SK-N-SH (cell line): ENCODE data around the gene RIOK3. TPM values are rescaled to one million over a fixed set of nuclear protein-coding genes. Genes with fewer than 3 reads are reported as not detected.
"Not testable (repeated sequence)": the region's sequence is repeated elsewhere in the genome, so short reads cannot be mapped to it uniquely, and the experiment has no call there.

Experiments used
- CTCF ChIA-PET: fragments of 300-600, 350-600 bp; formaldehyde crosslinking; extraction: SDS; loops from one replicate; lab custom pipeline; 2021; lab: Yijun Ruan, JAX
- POLR2A ChIA-PET: fragments of 350-600 bp; sonication (Branson Sonifier 250); formaldehyde crosslinking; extraction: SDS; loops from one replicate; lab custom pipeline; 2020; ENCODE audit warnings: antibody characterized with exemption, inconsistent platforms; lab: Yijun Ruan, JAX
- DNase-seq: peaks from one replicate; pipeline ENCODE4 v3.0.0; 2012
- H2AFZ ChIP-seq: fragments of 200-600 bp; sonication (generic); 2 replicates; pipeline ENCODE4 v1.8.1; 2016; ENCODE audit warnings: antibody characterized with exemption, mild to moderate bottlenecking, low read depth
- H3F3A ChIP-seq: fragments of 200-600 bp; sonication (generic); replicated peaks from 2 replicates; pipeline ENCODE3; 2016; ENCODE audit warnings: antibody characterized with exemption, mild to moderate bottlenecking; ENCODE audit not compliant: insufficient read depth
- H3K27ac ChIP-seq, 2 experiments: fragments of 200-500 bp in 1 of 2; fragments of 200-600 bp in 1 of 2; sonication (Bioruptor generic) in 1 of 2; sonication (generic), shearing (Covaris generic) in 1 of 2; 2 replicates each; pipeline versions ENCODE4 v1.5.1 to v1.6.1; 2014 to 2016; ENCODE audit warnings: low read depth in 2 of 2, inconsistent platforms in 1 of 2, low read length in 1 of 2, mild to moderate bottlenecking in 1 of 2, mixed read lengths in 1 of 2
- H3K27me3 ChIP-seq: fragments of 200-600 bp; sonication (generic), shearing (Covaris generic); 2 replicates; pipeline ENCODE4 v1.6.1; 2016; ENCODE audit warnings: mixed run types; ENCODE audit not compliant: insufficient read depth
- H3K36me3 ChIP-seq, 2 experiments: fragments of 200-500 bp in 1 of 2; fragments of 200-600 bp in 1 of 2; sonication (Bioruptor generic) in 1 of 2; sonication (generic) in 1 of 2; replicated peaks in 1 of 2; 2 replicates each; pipeline versions ENCODE3 to v1.5.1; 2014 to 2016; ENCODE audit warnings: low read length in 1 of 2, mild to moderate bottlenecking in 1 of 2; ENCODE audit not compliant: insufficient read depth in 2 of 2, control insufficient read depth in 1 of 2
- H3K4me1 ChIP-seq, 2 experiments: fragments of 200-500 bp in 1 of 2; fragments of 200-600 bp in 1 of 2; sonication (Bioruptor generic) in 1 of 2; sonication (generic), shearing (Covaris generic) in 1 of 2; 2 replicates each; pipeline versions ENCODE4 v1.5.1 to v1.6.1; 2014 to 2016; ENCODE audit warnings: low read depth in 1 of 2, low read length in 1 of 2, mixed run types in 1 of 2; ENCODE audit not compliant: insufficient read depth in 2 of 2, control insufficient read depth in 1 of 2
- H3K4me2 ChIP-seq: fragments of 200-600 bp; sonication (generic), shearing (Covaris generic); 2 replicates; pipeline ENCODE4 v1.6.1; 2017; ENCODE audit warnings: mixed run types
- H3K4me3 ChIP-seq, 2 experiments: fragments of 200-500 bp in 1 of 2; fragments of 200-600 bp in 1 of 2; sonication (Bioruptor generic) in 1 of 2; sonication (generic), shearing (Covaris generic) in 1 of 2; 2 replicates each; pipeline versions ENCODE4 v1.5.1 to v1.8.1; 2014 to 2016; ENCODE audit warnings: low read depth in 2 of 2, inconsistent platforms in 1 of 2, low read length in 1 of 2, mild to moderate bottlenecking in 1 of 2, mixed read lengths in 1 of 2, moderate library complexity in 1 of 2
- H3K79me2 ChIP-seq: fragments of 200-600 bp; sonication (generic); 2 replicates; pipeline ENCODE4 v1.8.1; 2017; ENCODE audit warnings: mild to moderate bottlenecking; ENCODE audit not compliant: insufficient read depth
- H3K9ac ChIP-seq: fragments of 200-600 bp; sonication (generic); 2 replicates; pipeline ENCODE4 v1.6.1; 2017; ENCODE audit warnings: mixed run types
- H3K9me2 ChIP-seq: fragments of 200-600 bp; sonication (generic); 2 replicates; pipeline ENCODE4 v1.6.1; 2017; ENCODE audit warnings: mixed run types
- H3K9me3 ChIP-seq: fragments of 200-600 bp; sonication (generic); 2 replicates; pipeline ENCODE4 v1.6.1; 2017; ENCODE audit warnings: mixed run types, mild to moderate bottlenecking, moderate library complexity
- H4K20me1 ChIP-seq: fragments of 200-600 bp; sonication (generic); 2 replicates; pipeline ENCODE4 v1.6.1; 2017; ENCODE audit warnings: mild to moderate bottlenecking, mixed run types; ENCODE audit not compliant: insufficient read depth
- CHD2 ChIP-seq: fragments of 150-350 bp; IDR thresholded peaks from 2 replicates; pipeline ENCODE4 v1.6.1; 2018; ENCODE audit warnings: low read length; ENCODE audit not compliant: partially characterized antibody
- ELF1 ChIP-seq: IDR thresholded peaks from 2 replicates; pipeline ENCODE4 v1.4.0; 2012
- FOSL2 ChIP-seq: IDR thresholded peaks from 2 replicates; pipeline ENCODE4 v1.4.0; 2012; ENCODE audit warnings: low read depth, mild to moderate bottlenecking, moderate library complexity, borderline replicate concordance
- GABPA ChIP-seq: IDR thresholded peaks from 2 replicates; pipeline ENCODE4 v1.4.0; 2012; ENCODE audit warnings: low read depth, mild to moderate bottlenecking
- MXI1 ChIP-seq: IDR thresholded peaks from 2 replicates; pipeline ENCODE4 v1.6.1; 2012; ENCODE audit warnings: mild to moderate bottlenecking, low read depth, low read length, improper control_type of control experiment
- PBX3 ChIP-seq: IDR thresholded peaks from 2 replicates; pipeline ENCODE4; 2012
- RFX5 ChIP-seq: IDR thresholded peaks from 2 replicates; pipeline ENCODE4 v1.6.1; 2012; ENCODE audit warnings: mild to moderate bottlenecking, improper control_type of control experiment, low read length
- TAF1 ChIP-seq: IDR thresholded peaks from 2 replicates; pipeline ENCODE4 v1.6.1; 2012; ENCODE audit warnings: low read depth, mild to moderate bottlenecking, low read length, moderate library complexity, borderline replicate concordance
- ZBTB33 ChIP-seq: IDR thresholded peaks from 2 replicates; pipeline ENCODE4 v1.4.0; 2012; ENCODE audit warnings: low read depth, borderline replicate concordance
- WGBS: methylation state at CpG from one replicate; pipeline ENCODE4 v1.1.6; 2017; ENCODE audit warnings: low lambda C conversion rate; 5-methylcytosine and 5-hydroxymethylcytosine counted together
- polyA plus RNA-seq, 3 experiments: library from polyadenylated mRNA; depleted of rRNA; stranded (reverse); fragments of >200 nt; gene quantifications; 2 replicates each; pipeline ENCODE4 v1.2.3, GENCODE V29; 2012
- TF ChIP-seq, protein P1 (sequence below): fragments of 200-600 bp; sonication (generic); IDR thresholded peaks from 2 replicates; pipeline ENCODE4 v1.6.1; 2017; ENCODE audit warnings: antibody characterized with exemption, mild to moderate bottlenecking, moderate library complexity
- TF ChIP-seq, protein P2 (sequence below): IDR thresholded peaks from 2 replicates; pipeline ENCODE4 v1.4.0; 2012; ENCODE audit warnings: low read depth, borderline replicate concordance

The RIOK3 gene
- polyA plus RNA-seq, 1 of the 3 experiments (the other 2 are of a cell fraction), result 12.3 TPM

GRCh38 chr18:23512216-23512615 lies 59.1 kb downstream of the RIOK3 start:
- POLR2A ChIA-PET, H3K27ac ChIP-seq: not testable (repeated sequence)
- 96% methylated on average over 7 of the region's 7 CpGs for WGBS

DNA sequence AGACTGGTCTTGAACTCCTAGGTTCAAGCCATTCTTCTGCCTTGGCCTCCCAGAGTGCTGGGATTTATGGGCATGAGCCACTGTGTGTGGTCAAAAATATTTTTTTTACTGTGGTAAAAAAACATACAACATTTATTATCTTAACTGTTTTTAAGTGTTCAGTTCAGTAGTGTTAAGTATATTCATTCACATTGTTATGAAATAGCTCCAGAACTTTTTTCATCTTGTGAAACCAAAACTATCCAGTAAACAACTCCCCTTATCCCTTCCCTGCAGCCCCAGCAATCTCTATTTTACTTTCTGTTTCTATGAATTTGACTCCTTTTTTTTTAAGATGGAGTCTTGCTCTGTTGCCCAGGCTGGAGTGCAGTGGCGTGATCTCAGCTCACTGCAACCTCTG lies 59.6 kb downstream of the RIOK3 start:
- peaks cover 7% of the 10 kb centered on the region; the same call in 1 of the 2 replicates for H3K79me2 ChIP-seq
- TF ChIP-seq, protein P1, sequence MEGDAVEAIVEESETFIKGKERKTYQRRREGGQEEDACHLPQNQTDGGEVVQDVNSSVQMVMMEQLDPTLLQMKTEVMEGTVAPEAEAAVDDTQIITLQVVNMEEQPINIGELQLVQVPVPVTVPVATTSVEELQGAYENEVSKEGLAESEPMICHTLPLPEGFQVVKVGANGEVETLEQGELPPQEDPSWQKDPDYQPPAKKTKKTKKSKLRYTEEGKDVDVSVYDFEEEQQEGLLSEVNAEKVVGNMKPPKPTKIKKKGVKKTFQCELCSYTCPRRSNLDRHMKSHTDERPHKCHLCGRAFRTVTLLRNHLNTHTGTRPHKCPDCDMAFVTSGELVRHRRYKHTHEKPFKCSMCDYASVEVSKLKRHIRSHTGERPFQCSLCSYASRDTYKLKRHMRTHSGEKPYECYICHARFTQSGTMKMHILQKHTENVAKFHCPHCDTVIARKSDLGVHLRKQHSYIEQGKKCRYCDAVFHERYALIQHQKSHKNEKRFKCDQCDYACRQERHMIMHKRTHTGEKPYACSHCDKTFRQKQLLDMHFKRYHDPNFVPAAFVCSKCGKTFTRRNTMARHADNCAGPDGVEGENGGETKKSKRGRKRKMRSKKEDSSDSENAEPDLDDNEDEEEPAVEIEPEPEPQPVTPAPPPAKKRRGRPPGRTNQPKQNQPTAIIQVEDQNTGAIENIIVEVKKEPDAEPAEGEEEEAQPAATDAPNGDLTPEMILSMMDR, result no peak
- no peak for TF ChIP-seq PBX3
- TF ChIP-seq CHD2, result no peak
- TF ChIP-seq, all 33 proteins: peak for 0
- H3K9me2 ChIP-seq, result no peaks in the 10 kb centered on the region
- H4K20me1 ChIP-seq, result no peaks in the 10 kb centered on the region
- no peak overlapping the region for H3K9ac ChIP-seq
- no peak overlapping the region for H3K4me3 ChIP-seq
- peaks cover 0 to 8% of the 10 kb centered on the region in 2 experiments; a peak in 1 of 4 replicates for H3K4me1 ChIP-seq
- H3K27me3 ChIP-seq, result no peaks in the 10 kb centered on the region
- no peak overlapping the region for H3K4me2 ChIP-seq
- 100% methylated on average over 1 of the region's 1 CpG for WGBS
- no peaks in the 10 kb centered on the region for H3K9me3 ChIP-seq
- peaks cover 24 to 49% of the 10 kb centered on the region in 2 experiments for H3K36me3 ChIP-seq
- H3F3A ChIP-seq, result peaks cover 12% of the 10 kb centered on the region
- no peak overlapping the region for H2AFZ ChIP-seq
- CTCF ChIA-PET, result interaction anchor here (0.9 to 3.6 kb wide), 2 partner anchors 14 to 191 kb away, joined by 3 to 15 read pairs; no protein-coding TSS in a partner anchor
- POLR2A ChIA-PET, result no interaction called here
- DNase-seq, result no peak
- H3K27ac ChIP-seq, result no peak overlapping the region

More at GRCh38 chr18:23512216-23512615, 59.1 kb downstream of the RIOK3 start:
- CTCF ChIA-PET, result interaction anchor here (0.9 to 3.6 kb wide), 2 partner anchors 14 to 191 kb away, joined by 3 to 15 read pairs; no protein-coding TSS in a partner anchor
- not testable (repeated sequence) for H3K9me2 ChIP-seq, H3K79me2 ChIP-seq, H3K9me3 ChIP-seq, H4K20me1 ChIP-seq, H2AFZ ChIP-seq, H3K4me2 ChIP-seq, H3K9ac ChIP-seq, DNase-seq, H3K4me1 ChIP-seq, H3K27me3 ChIP-seq, H3K4me3 ChIP-seq
- H3F3A ChIP-seq, result peaks cover 12% of the 10 kb centered on the region
- H3K36me3 ChIP-seq, result peaks cover 21 to 46% of the 10 kb centered on the region in 2 experiments

- no peaks in the 10 kb centered on the region for H3K9me2 ChIP-seq
- H3K4me3 ChIP-seq, result no peak overlapping the region
- DNase-seq, result peak; percentile 81
- no peaks in the 10 kb centered on the region; the same call in 1 of the 2 replicates for H3K79me2 ChIP-seq
- 48% methylated on average over 17 of the region's 17 CpGs for WGBS
- CTCF ChIA-PET, result interaction anchor here (0.6 to 4.0 kb wide), 34 partner anchors 8 to 308 kb away, joined by 3 to 30 read pairs (median 4); partner anchors contain the start of gene RMC1
- no peaks in the 10 kb centered on the region for H4K20me1 ChIP-seq
- peaks cover 39 to 57% of the 10 kb centered on the region in 2 experiments for H3K36me3 ChIP-seq
- H3K27me3 ChIP-seq, result no peaks in the 10 kb centered on the region
- no peaks in the 10 kb centered on the region for H3K9me3 ChIP-seq
- H3K4me2 ChIP-seq, result no peak overlapping the region
- POLR2A ChIA-PET, result no interaction called here
- H3K27ac ChIP-seq, result no peak overlapping the region
- no peak overlapping the region for H2AFZ ChIP-seq
- peaks cover 12% of the 10 kb centered on the region for H3F3A ChIP-seq
- no peaks in the 10 kb centered on the region for H3K4me1 ChIP-seq
- no peak overlapping the region for H3K9ac ChIP-seq
- TF ChIP-seq ELF1 (no peak), RFX5 (no peak), MXI1 (no peak), FOSL2 (no peak), ZBTB33 (no peak), TAF1 (no peak), CHD2 (peak; percentile 27), GABPA (no peak)
- TF ChIP-seq, protein P2, sequence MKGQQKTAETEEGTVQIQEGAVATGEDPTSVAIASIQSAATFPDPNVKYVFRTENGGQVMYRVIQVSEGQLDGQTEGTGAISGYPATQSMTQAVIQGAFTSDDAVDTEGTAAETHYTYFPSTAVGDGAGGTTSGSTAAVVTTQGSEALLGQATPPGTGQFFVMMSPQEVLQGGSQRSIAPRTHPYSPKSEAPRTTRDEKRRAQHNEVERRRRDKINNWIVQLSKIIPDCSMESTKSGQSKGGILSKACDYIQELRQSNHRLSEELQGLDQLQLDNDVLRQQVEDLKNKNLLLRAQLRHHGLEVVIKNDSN, result no peak
- TF ChIP-seq, protein P1, result peak; percentile 93
Measured at GRCh38 chr18:23515911-23516546, 62.9 kb downstream of the RIOK3 start.
